Measurements from ENCODE around the gene S100PBP.

GRCh38 chr1:32884726-32885125, 67.3 kb downstream of the S100PBP start:
- TF ChIP-seq CTCF (conservative IDR thresholded peaks at IDR 0.05; ENCODE audit: low read length) (no peak), EZH2phosphoT487 (IDR thresholded peaks at IDR 0.05; ENCODE audit: borderline replicate concordance) (no peak)

Measured in Loucy (cell line).